Osteoblast (primary cell): ENCODE results near the gene CNFN. TPM values are rescaled to one million over a fixed set of nuclear protein-coding genes. Genes with fewer than 3 reads are reported as not detected.

ENCODE experiments used
- DNase-seq: peaks from one replicate; pipeline ENCODE4 v3.0.0; 2011; ENCODE audit warnings: low spot score, mixed read lengths; ENCODE audit not compliant: insufficient read length; ENCODE audit errors: missing footprints
- H2AFZ ChIP-seq: 2 replicates; pipeline ENCODE4 v1.6.0; 2011; ENCODE audit warnings: mild to moderate bottlenecking, low read length
- H3K27ac ChIP-seq: 2 replicates; pipeline ENCODE4 v1.5.1; 2011; ENCODE audit warnings: mild to moderate bottlenecking, low read depth, low read length, moderate library complexity
- H3K27me3 ChIP-seq: 2 replicates; pipeline ENCODE4 v1.6.0; 2012; ENCODE audit warnings: mild to moderate bottlenecking, control low read depth, inconsistent platforms, low read length, moderate library complexity; ENCODE audit not compliant: insufficient read depth
- H3K36me3 ChIP-seq: 2 replicates; pipeline ENCODE4 v1.5.1; 2011; ENCODE audit warnings: mild to moderate bottlenecking, low read length, control low read depth, moderate library complexity; ENCODE audit not compliant: insufficient read depth
- H3K4me1 ChIP-seq: 2 replicates; pipeline ENCODE4 v1.5.1; 2011; ENCODE audit warnings: mild to moderate bottlenecking, low read length, control low read depth, moderate library complexity; ENCODE audit not compliant: insufficient read depth
- H3K4me2 ChIP-seq: 2 replicates; pipeline ENCODE4 v1.6.0; 2011; ENCODE audit warnings: mild to moderate bottlenecking, low read length; ENCODE audit not compliant: insufficient read depth
- H3K4me3 ChIP-seq: fragments of 200-600 bp; sonication (generic); 3 replicates; pipeline ENCODE4 v1.5.1; 2012; ENCODE audit warnings: mild to moderate bottlenecking, low read length, inconsistent platforms; ENCODE audit not compliant: insufficient read depth
- H3K79me2 ChIP-seq: 2 replicates; pipeline ENCODE4 v1.6.0; 2012; ENCODE audit warnings: mild to moderate bottlenecking, low read length, control low read depth, inconsistent platforms; ENCODE audit not compliant: insufficient read depth
- H3K9me3 ChIP-seq: 2 replicates; pipeline ENCODE4 v1.5.1; 2011; ENCODE audit warnings: low read depth, low read length, control low read depth
- H4K20me1 ChIP-seq: 2 replicates; pipeline ENCODE4 v1.6.0; 2012; ENCODE audit warnings: mild to moderate bottlenecking, low read length, control low read depth; ENCODE audit not compliant: insufficient read depth
- CTCF ChIP-seq: IDR thresholded peaks from 2 replicates; pipeline ENCODE4 v1.5.1; 2011; ENCODE audit warnings: mild to moderate bottlenecking, low read depth, low read length, moderate library complexity; ENCODE audit errors: extremely low read depth
- total RNA-seq: library from RNA; depleted of rRNA; stranded (reverse); fragments of >200 nt; gene quantifications from 2 replicates; pipeline ENCODE4 v1.2.3, GENCODE V29; 2012

The CNFN gene
- total RNA-seq, 1 donor, result not detected

GRCh38 chr19:42360787-42361544, 29.1 kb downstream of the CNFN start:
- DNase-seq, result peak; percentile 87
- Histone ChIP-seq H3K27me3 (no peaks in the 10 kb centered on the region), H3K4me2 (no peak overlapping the region), H3K27ac (no peak overlapping the region), H4K20me1 (no peaks in the 10 kb centered on the region), H3K4me1 (no peaks in the 10 kb centered on the region), H3K79me2 (no peaks in the 10 kb centered on the region), H3K36me3 (peaks cover 9% of the 10 kb centered on the region), H2AFZ (no peak overlapping the region), H3K4me3 (no peak overlapping the region), H3K9me3 (no peaks in the 10 kb centered on the region)
- TF ChIP-seq CTCF, result no peak

- H3K36me3 ChIP-seq, result no peaks in the 10 kb centered on the region
- H3K4me2 ChIP-seq, result no peak overlapping the region
- no peaks in the 10 kb centered on the region for H3K27me3 ChIP-seq
- H2AFZ ChIP-seq, result no peak overlapping the region
- H3K9me3 ChIP-seq, result no peaks in the 10 kb centered on the region
- no peaks in the 10 kb centered on the region for H3K79me2 ChIP-seq
- no peaks in the 10 kb centered on the region for H3K4me1 ChIP-seq
- H3K4me3 ChIP-seq, result no peak overlapping the region
- H4K20me1 ChIP-seq, result no peaks in the 10 kb centered on the region
- no peak for TF ChIP-seq CTCF
- H3K27ac ChIP-seq, result no peak overlapping the region
- DNase-seq, result no peak
These were observed 32.8 kb downstream of the CNFN start for GRCh38 chr19:42357290-42357689.

GRCh38 chr19:42356686-42357085, 33.4 kb downstream of the CNFN start:
- H3K79me2 ChIP-seq, result no peaks in the 10 kb centered on the region
- DNase-seq, result peak; percentile 72
- no peaks in the 10 kb centered on the region for H3K4me1 ChIP-seq
- H3K27me3 ChIP-seq, result no peaks in the 10 kb centered on the region
- H2AFZ ChIP-seq, result no peak overlapping the region
- TF ChIP-seq CTCF, result no peak
- H3K9me3 ChIP-seq, result no peaks in the 10 kb centered on the region
- no peak overlapping the region for H3K4me2 ChIP-seq
- H4K20me1 ChIP-seq, result no peaks in the 10 kb centered on the region
- no peak overlapping the region for H3K27ac ChIP-seq
- no peak overlapping the region for H3K4me3 ChIP-seq
- no peaks in the 10 kb centered on the region for H3K36me3 ChIP-seq

- Histone ChIP-seq H3K27me3 (no peaks in the 10 kb centered on the region), H3K36me3 (no peaks in the 10 kb centered on the region)
These were observed 34.2 kb downstream of the CNFN start for GRCh38 chr19:42355896-42356295.

More at GRCh38 chr19:42355896-42356295, 34.2 kb downstream of the CNFN start:
- peak; percentile 46 for DNase-seq
- H2AFZ ChIP-seq, result no peak overlapping the region
- H3K4me2 ChIP-seq, result no peak overlapping the region
- no peak overlapping the region for H3K4me3 ChIP-seq
- H3K27ac ChIP-seq, result no peak overlapping the region
- H3K9me3 ChIP-seq, result no peaks in the 10 kb centered on the region
- no peaks in the 10 kb centered on the region for H3K79me2 ChIP-seq
- no peaks in the 10 kb centered on the region for H3K4me1 ChIP-seq
- TF ChIP-seq CTCF, result no peak
- no peaks in the 10 kb centered on the region for H4K20me1 ChIP-seq
